Tibial nerve (tissue), 4 donors: ENCODE measurements around the gene DIP2C.

Experiments used
- CTCF ChIP-seq, 5 experiments: fragments of 200-600 bp in 3 of 5; fragments of 450-650 bp in 2 of 5; sonication (generic) in 3 of 5; IDR thresholded peaks; one replicate each; pipeline ENCODE4 v1.5.1; 2016 to 2019; ENCODE audit warnings: antibody characterized with exemption in 5 of 5, mild to moderate bottlenecking in 3 of 5, moderate library complexity in 2 of 5
- EP300 ChIP-seq, 2 donors: sonication (generic); formaldehyde crosslinking; IDR thresholded peaks; one replicate each; pipeline ENCODE4 v1.6.1; 2017; ENCODE audit warnings: antibody characterized with exemption in 2 of 2, mild to moderate bottlenecking in 1 of 2
- POLR2A ChIP-seq, 2 donors: fragments of 450-650 bp; IDR thresholded peaks; one replicate each; pipeline ENCODE4 v1.6.1; 2017; ENCODE audit warnings: antibody characterized with exemption in 2 of 2, mild to moderate bottlenecking in 2 of 2, moderate library complexity in 2 of 2

- TF ChIP-seq POLR2A (IDR thresholded peaks at IDR 0.05) (no peak), CTCF (IDR thresholded peaks at IDR 0.05) (no peak), EP300 (IDR thresholded peaks at IDR 0.05) (no peak)
Measured at GRCh38 chr10:527416-527815, 162.1 kb downstream of the DIP2C start.
